Right cardiac atrium (tissue), 5 donors: ENCODE measurements around the gene DCAF12. TPM values are rescaled to one million over a fixed set of nuclear protein-coding genes. Genes with fewer than 3 reads are reported as not detected.

Experiments
- ATAC-seq, 2 donors: fragments of 200-7000 bp; cut with Tn5 transposase; one replicate each; pipeline versions ENCODE4 v1.8.0 to v1.9.1; 2020; ENCODE audit warnings: moderate library complexity in 2 of 2, mild to moderate bottlenecking in 1 of 2
- DNase-seq, 3 donors: peaks; one replicate each; pipeline ENCODE4 v3.0.0-alpha.2; 2020
- H3K27ac ChIP-seq: one replicate; pipeline ENCODE4 v1.5.1; 2013; ENCODE audit warnings: mild to moderate bottlenecking, low read length, control low read depth, moderate library complexity
- H3K27me3 ChIP-seq: one replicate; pipeline ENCODE4 v1.6.1; 2013; ENCODE audit not compliant: control insufficient read depth, insufficient read depth
- H3K4me1 ChIP-seq: one replicate; pipeline ENCODE4 v1.6.1; 2013; ENCODE audit warnings: low read length; ENCODE audit not compliant: control insufficient read depth, insufficient read depth
- H3K4me3 ChIP-seq: one replicate; pipeline ENCODE4 v1.5.1; 2013; ENCODE audit warnings: low read length, control low read depth
- H3K9me3 ChIP-seq: one replicate; pipeline ENCODE4 v1.6.1; 2013; ENCODE audit warnings: low read length; ENCODE audit not compliant: control insufficient read depth
- WGBS: extraction: QIAGEN DNeasy Blood & Tissue Kit; methylation state at CpG from one replicate; pipeline ENCODE4 v1.1.7; 2013; 5-methylcytosine and 5-hydroxymethylcytosine counted together
- intact Hi-C, 4 donors: fragments of 100-400 bp; cut with DNase I; formaldehyde crosslinking; loops; one replicate each; pipeline versions ENCODE4 v1.11.0 to v1.14.0; 2022 to 2023
- polyA plus RNA-seq: library from polyadenylated mRNA; stranded (reverse); fragments of 200-250 nt; gene quantifications from one replicate; pipeline ENCODE4 v1.2.3, GENCODE V29; 2013
- total RNA-seq, 4 donors: library from RNA; stranded (reverse); fragmentation: NEBNext Ultra II Directional; extraction: Animal tissue kit (Norgen Biotek cat#: 25700); gene quantifications; one replicate each; pipeline ENCODE4 v1.2.1, GENCODE V29; 2021
- donor health status: healthy with polysubstance abuse.
- donor health status: DM: no; HTN: yes; CAD: no.
- donor health status: DM: no; HTN: no; CAD: no.
- donor health status: DM: no; HTN: yes; CAD: no; lungs with severe emphysema.
- donor health status: DM: yes; HTN: yes; CAD: no.

The DCAF12 gene
- total and polyA plus RNA-seq, 5 donors = 8.3 to 17.1 (median 15.1) TPM

DNA sequence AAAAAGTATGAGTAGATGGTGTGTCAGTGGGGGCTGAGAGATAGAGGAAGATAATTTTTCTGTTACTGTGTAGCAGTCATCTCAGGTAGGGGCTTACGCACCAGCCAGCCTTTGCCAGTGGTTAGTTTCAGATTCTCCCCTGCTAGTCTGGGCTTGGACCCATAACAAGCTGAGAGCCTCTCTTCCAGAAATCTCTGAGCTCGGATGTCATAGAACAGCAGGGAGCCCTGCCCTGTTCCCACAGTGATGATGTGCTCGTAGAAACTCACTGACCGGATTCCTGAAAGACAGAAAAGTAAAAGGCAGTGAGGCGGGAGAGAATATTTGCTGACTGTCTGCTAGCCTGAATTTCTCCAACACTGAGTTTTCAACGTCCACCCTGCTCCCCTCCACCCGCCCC is 37.2 kb downstream of the DCAF12 start:
- DNase-seq (no peak), ATAC-seq (no peak)
- peaks cover 12% of the 10 kb centered on the region for H3K4me1 ChIP-seq
- 81% methylated on average over 7 of the region's 7 CpGs for WGBS
- H3K27ac ChIP-seq = no peak overlapping the region
- intact Hi-C loops = no loop called here
- no peaks in the 10 kb centered on the region for H3K27me3 ChIP-seq
- no peaks in the 10 kb centered on the region for H3K9me3 ChIP-seq
- no peak overlapping the region for H3K4me3 ChIP-seq

- no peaks in the 10 kb centered on the region for H3K9me3 ChIP-seq
- intact Hi-C loops = no loop called here
- H3K4me3 ChIP-seq = no peak overlapping the region
- ATAC-seq (no peak), DNase-seq (no peak)
- WGBS = 33% methylated on average over 1 of the region's 1 CpG
- H3K27ac ChIP-seq = peak overlapping the region; percentile 71
- peaks cover 17% of the 10 kb centered on the region for H3K4me1 ChIP-seq
- H3K27me3 ChIP-seq = no peaks in the 10 kb centered on the region
These were observed 39.1 kb downstream of the DCAF12 start for GRCh38 chr9:34087370-34087769.

DNA sequence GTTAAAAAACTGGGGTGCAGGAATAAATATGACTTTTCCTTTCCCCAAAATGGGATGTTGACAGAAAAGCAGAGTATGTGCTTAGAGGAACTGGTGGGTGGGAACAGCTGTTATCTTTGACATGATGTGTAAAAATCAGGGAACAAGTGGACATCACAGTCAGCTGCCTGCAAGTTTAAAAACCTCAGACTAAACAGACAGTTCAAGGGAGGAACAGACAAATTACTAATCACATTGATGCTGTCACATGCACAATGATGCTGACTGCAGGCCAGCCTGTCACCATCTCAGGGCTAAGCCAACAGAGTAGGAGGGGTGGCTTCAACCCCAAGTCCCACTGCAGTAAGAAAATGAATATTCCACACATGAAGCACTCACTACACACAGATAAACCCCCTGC is 39.6 kb downstream of the DCAF12 start:
- H3K27ac ChIP-seq = peak overlapping the region; percentile 17
- no peak for DNase-seq
- no peaks in the 10 kb centered on the region for H3K9me3 ChIP-seq
- H3K4me1 ChIP-seq = peaks cover 17% of the 10 kb centered on the region
- no peak overlapping the region for H3K4me3 ChIP-seq
- no peaks in the 10 kb centered on the region for H3K27me3 ChIP-seq
- intact Hi-C loops = no loop called here
- peak; percentile 28 to 39 for ATAC-seq

GRCh38 chr9:34085581-34086500 is 40.7 kb downstream of the DCAF12 start:
- ATAC-seq = peak; percentile 52 to 65
- peak overlapping the region; percentile 72 for H3K27ac ChIP-seq
- H3K27me3 ChIP-seq = no peaks in the 10 kb centered on the region
- H3K4me1 ChIP-seq = peaks cover 17% of the 10 kb centered on the region
- no peak overlapping the region for H3K4me3 ChIP-seq
- DNase-seq = peak in 1 of 3 donors; percentile 70
- no peaks in the 10 kb centered on the region for H3K9me3 ChIP-seq
- intact Hi-C loops = no loop called here
- 76% methylated on average over 6 of the region's 6 CpGs for WGBS

GRCh38 chr9:34084562-34084961 is 41.9 kb downstream of the DCAF12 start:
- ATAC-seq = peak; percentile 77 to 86
- no peak overlapping the region for H3K4me3 ChIP-seq

GRCh38 chr9:34079181-34079580 is 47.3 kb downstream of the DCAF12 start:
- H3K27ac ChIP-seq = no peak overlapping the region
- peaks cover 4% of the 10 kb centered on the region for H3K4me1 ChIP-seq
- ATAC-seq = no peak
- no peak overlapping the region for H3K4me3 ChIP-seq
- no peaks in the 10 kb centered on the region for H3K9me3 ChIP-seq
- intact Hi-C loops = loop anchor here in 1 of 4 donors (5.0 kb wide), 1 partner anchor 173 kb away; no protein-coding TSS in a partner anchor
- 75% methylated on average over 2 of the region's 2 CpGs for WGBS
- no peak for DNase-seq
- H3K27me3 ChIP-seq = no peaks in the 10 kb centered on the region

More at GRCh38 chr9:34084562-34084961, 41.9 kb downstream of the DCAF12 start:
- WGBS = 23% methylated on average over 1 of the region's 1 CpG
- Histone ChIP-seq H3K27me3 (no peaks in the 10 kb centered on the region), H3K9me3 (no peaks in the 10 kb centered on the region), H3K27ac (peak overlapping the region; percentile 93), H3K4me1 (peaks cover 17% of the 10 kb centered on the region)
- peak in 2 of 3 donors; percentile 51 to 80 for DNase-seq
- intact Hi-C loops = no loop called here

GRCh38 chr9:34072868-34073590 is 53.5 kb downstream of the DCAF12 start:
- Histone ChIP-seq H3K9me3 (no peaks in the 10 kb centered on the region), H3K4me1 (no peaks in the 10 kb centered on the region), H3K4me3 (no peak overlapping the region), H3K27ac (peak overlapping the region; percentile 29), H3K27me3 (no peaks in the 10 kb centered on the region)
- DNase-seq (no peak), ATAC-seq (peak; percentile 58 to 68)
- WGBS = 62% methylated on average over 5 of the region's 5 CpGs
- intact Hi-C loops = loop anchor here in 1 of 4 donors (5.0 kb wide), 1 partner anchor 61 kb away; no protein-coding TSS in a partner anchor

DNA sequence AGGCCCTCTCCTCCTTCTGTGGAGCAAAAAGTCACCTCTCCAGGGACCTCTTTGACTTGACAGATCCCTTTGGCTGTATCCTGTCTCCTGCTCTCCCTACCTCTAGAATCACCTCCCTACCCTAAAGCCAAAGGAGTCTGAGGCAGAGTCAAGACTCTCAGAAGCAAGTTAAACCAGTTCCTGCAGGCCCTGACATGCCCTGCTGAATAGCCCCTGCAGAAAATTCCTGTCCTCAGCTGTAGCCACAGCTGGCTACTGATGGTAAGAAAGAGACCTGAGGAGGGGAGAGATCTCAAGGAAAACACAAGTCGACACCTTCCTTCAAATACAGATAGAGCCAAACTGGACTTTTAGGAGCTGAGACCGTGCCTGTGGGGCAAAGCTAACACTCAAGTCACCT is 54.1 kb downstream of the DCAF12 start:
- no peaks in the 10 kb centered on the region for H3K9me3 ChIP-seq
- H3K27ac ChIP-seq = peak overlapping the region; percentile 29
- H3K4me1 ChIP-seq = no peaks in the 10 kb centered on the region
- H3K27me3 ChIP-seq = no peaks in the 10 kb centered on the region
- no peak for DNase-seq
- no peak overlapping the region for H3K4me3 ChIP-seq
- intact Hi-C loops = loop anchor here in 1 of 4 donors (5.0 kb wide), 1 partner anchor 60 kb away; no protein-coding TSS in a partner anchor
- WGBS = 78% methylated on average over 2 of the region's 2 CpGs
- ATAC-seq = no peak

- Histone ChIP-seq H3K4me1 (no peaks in the 10 kb centered on the region), H3K9me3 (no peaks in the 10 kb centered on the region), H3K4me3 (no peak overlapping the region), H3K27ac (no peak overlapping the region), H3K27me3 (no peaks in the 10 kb centered on the region)
- ATAC-seq (no peak), DNase-seq (no peak)
- intact Hi-C loops = loop anchor here in 1 of 4 donors (5.0 kb wide), 1 partner anchor 58 kb away; no protein-coding TSS in a partner anchor
- 65% methylated on average over 5 of the region's 5 CpGs for WGBS
These were observed 55.7 kb downstream of the DCAF12 start for GRCh38 chr9:34070606-34071324.

GRCh38 chr9:34069831-34070230 is 56.7 kb downstream of the DCAF12 start:
- Histone ChIP-seq H3K27me3 (no peaks in the 10 kb centered on the region), H3K27ac (no peak overlapping the region), H3K4me3 (no peak overlapping the region), H3K9me3 (no peaks in the 10 kb centered on the region), H3K4me1 (no peaks in the 10 kb centered on the region)
- ATAC-seq = no peak
- DNase-seq = no peak
- WGBS = 89% methylated on average over 6 of the region's 6 CpGs
- intact Hi-C loops = loop anchor here in 1 of 4 donors (5.0 kb wide), 1 partner anchor 58 kb away; no protein-coding TSS in a partner anchor
